CD4-positive, alpha-beta T cell treated with Interleukin-4 for 4 hours (primary cell): Measurements from ENCODE around the gene KREMEN1.

Source experiments
- DNase-seq: peaks from one replicate; pipeline ENCODE4 v3.0.0-alpha.2; 2020

Gene KREMEN1

DNA sequence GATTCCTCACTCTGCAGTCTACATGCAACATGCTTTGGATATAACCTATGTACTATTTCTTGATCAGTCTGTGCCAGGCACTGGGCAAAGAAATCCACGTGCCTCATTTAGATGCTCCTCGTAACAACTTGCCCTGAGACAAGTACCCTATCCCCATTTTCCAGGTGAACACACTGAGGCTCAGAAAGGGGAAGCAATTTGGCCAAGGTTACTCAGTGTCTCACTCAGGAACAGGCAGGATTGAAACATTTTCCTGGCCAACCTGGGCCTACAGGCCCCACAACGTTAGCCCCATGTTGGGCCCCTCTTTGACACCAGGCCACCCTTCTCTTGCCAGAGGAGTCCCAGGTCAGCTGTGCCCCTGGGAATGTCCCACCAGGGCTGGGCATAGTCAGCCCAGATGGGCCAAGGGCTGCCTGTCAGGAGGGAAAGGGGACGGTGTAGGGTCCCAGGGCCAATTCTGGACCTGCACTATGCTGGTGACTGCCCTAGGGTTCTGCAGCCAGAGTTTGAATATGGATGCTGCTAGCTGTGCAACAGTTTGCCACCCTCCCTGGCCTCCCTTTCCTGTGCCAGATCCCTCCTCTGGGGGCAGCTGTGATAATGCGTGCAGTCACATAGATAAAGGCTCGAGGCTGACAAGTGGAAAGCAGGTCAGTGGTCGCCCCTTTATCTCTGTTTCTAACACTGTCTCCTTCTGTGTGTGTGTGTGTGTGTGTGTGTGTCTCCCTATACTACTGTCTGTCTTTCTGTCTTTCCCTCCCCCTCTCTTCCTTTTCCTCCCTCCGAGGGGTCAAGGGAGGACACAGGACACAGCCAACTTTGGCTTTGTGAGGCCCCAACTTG, 122.5 kb downstream of the KREMEN1 start:
- DNase-seq: no peak

DNA sequence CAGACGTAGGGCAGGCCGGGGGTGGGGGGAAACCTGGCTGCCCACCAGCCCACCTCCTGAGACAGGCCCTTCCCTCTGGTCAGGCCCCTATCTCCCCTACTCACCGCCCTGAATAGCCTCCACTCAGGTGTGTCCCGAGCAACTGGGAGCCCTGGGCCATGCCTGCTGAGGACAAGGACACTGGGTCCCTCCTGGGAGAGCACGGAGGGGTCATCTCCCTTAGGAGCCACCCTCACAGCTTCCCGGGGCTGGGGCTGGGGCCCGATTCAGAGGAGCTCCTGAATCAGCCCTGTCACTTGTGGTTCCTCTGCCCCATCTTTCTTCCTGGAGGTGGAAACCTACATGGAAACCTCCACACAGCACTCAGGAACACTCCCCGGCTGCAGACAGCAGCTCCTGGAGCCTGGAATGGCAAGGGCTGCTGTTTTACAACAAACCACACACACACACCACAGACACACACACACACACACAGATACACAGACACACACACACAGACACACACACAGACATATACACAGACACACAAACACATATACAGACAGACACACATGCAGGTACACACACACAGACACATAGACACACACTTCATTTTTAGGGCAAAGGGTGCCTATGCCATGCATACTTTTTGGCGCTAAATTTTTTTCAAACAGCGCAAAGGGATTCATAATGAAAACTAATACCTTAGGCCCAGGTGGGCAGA, 123.3 kb downstream of the KREMEN1 start:
- no peak for DNase-seq

DNA sequence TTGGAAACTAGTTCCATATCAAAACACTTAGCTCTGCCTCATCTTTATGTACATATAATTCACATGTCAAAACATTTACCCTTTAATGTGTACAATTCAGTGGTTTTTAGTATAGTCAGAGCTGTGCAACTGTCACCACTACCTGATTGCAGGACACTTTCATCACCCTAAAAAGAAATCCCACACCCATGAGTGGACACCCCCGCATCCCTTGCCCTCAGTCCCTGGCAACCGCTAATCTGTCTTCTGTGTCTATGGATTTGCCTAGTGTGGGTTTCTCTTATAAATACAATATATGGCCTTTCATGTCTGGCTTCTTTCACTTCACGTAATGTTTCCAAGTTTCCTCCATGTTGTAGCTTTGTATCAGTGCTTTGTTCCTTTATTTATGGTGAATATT, 124.3 kb downstream of the KREMEN1 start:
- DNase-seq: no peak

DNA sequence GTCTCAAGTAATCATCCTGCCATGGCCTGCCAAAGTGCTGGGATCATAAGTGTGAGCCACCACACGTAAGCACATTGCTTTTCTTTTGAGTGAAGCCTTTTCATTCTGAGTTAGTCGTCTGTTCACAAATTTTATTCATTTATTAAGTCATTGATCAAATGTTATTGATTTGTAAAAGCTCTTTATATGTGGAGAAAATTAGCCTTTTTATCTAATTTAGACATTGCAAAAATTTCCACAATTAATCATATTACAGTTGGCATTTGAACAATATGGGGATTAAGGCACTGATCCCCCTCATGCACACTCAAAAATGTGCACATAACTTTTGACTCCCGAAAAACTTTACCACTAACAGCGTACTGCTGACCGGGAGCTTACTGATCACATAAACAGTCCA, 125.4 kb downstream of the KREMEN1 start:
- DNase-seq: no peak

DNA sequence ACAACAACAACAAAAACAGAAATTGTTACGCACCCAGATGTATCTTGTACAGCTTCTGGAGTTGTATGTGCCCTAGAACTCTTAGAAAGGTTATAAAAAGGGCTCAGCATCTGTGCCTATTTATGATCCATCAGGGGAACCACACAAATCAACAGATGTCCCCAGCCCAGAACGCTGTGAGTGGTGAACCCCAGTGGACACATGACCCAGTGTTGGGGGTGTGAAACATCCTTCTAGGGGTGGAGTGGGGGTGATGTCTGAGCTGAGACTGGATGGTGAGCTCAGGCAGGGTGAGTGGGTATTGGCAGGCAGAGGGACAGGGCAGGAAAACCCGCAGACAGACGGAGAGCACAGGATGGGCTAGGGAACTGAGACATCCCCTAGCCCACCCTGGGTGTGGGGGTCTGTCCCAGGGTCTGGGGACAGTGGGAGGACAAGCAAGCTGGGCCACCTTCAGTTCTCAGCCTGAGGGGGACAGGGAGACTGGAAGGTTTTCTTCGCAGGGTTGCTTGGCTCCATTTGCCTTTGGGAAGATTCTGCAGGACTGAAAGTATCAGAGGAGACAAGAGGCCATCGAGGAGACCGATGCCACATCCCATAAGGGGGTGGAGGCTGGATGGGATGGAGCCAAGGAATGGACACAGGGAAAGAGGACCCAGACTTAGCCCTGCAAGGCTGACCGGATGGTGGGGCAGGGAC, 127.0 kb downstream of the KREMEN1 start:
- no peak for DNase-seq

DNA sequence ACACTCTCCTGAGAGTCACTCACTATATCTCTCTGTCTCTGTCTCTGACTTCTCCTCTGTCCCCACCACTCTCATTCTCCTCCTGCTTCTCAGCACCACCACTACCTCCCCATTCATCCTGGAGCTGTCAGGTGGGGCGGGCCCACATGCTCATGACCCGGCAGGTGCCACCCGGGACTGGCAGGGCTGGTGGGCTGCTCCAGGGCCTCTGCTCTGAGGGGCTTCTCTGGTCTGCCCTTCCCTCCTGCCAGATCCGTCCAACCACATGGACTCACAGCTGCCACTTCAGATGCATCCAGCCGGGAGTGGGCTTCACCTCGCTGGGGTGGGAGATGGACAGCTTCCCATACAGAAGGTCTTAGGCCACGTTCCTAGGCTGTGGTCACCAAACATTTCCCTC, 128.1 kb downstream of the KREMEN1 start:
- no peak for DNase-seq

DNA sequence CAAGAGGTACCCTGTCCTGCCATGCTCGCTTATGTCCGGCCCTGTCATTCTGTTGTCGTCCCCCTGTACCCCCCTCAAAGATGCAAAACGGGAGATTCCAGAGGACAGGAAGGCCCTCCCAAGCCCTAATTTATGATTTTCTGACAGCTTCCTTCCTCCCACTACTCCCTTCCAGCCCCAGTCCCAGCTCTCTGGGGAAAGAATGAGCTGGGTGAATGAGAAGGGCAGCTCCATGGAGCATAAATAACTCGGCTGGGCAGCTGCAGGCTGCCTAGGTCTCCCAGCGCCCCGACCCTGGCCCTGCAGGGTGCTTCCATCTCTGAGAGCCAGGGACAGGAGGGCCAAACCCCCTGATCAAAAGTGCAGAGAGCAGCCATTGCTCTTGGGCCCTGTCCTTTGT, 128.9 kb downstream of the KREMEN1 start:
- DNase-seq: no peak

DNA sequence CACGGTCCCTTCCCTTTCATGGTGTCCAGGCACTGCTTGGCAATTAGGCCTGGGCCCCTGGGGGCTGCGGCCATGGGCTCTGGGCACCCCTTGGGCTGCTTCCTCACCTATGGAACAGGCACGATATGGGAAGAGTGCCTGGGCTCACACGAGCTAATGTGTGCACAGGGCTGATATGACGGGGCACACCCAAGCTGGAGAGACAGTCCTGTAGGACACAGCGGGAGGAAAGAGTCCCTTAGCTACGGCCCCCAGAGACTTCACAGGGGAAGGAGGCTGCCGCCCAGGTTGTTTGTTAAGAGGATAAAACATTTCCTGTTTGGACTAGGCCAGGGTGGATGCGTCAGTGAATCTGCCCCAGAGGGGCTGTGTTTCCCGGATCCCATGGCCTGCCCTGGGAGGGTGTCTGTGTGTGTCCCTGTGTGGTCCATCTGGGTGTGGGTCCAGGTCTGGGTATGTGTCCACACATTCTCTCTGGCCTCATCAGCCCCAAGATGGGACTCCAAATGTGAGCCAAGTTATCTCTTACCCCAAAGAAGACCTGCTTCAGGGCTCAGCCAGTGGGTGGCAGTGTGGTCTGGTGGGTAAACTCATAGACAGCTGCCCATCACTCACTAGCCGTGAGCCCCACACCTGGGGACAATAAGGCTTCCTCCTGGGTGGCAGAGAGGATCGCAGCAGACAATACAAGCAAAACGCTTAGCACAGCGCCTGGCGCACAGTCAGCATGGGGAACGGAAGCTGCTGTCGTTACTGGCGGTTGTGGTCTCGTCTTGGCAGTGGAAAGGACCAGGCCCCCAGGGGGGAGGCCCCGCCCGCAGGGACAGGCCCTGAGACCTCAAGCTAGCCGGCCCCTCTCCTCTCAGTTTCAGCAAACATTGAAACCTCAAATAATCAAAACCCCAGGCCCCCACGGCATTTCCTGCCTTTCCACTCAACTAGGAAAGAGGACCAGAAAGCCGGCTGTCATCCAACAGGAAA, 129.7 kb downstream of the KREMEN1 start:
- peak; percentile 35 for DNase-seq

DNA sequence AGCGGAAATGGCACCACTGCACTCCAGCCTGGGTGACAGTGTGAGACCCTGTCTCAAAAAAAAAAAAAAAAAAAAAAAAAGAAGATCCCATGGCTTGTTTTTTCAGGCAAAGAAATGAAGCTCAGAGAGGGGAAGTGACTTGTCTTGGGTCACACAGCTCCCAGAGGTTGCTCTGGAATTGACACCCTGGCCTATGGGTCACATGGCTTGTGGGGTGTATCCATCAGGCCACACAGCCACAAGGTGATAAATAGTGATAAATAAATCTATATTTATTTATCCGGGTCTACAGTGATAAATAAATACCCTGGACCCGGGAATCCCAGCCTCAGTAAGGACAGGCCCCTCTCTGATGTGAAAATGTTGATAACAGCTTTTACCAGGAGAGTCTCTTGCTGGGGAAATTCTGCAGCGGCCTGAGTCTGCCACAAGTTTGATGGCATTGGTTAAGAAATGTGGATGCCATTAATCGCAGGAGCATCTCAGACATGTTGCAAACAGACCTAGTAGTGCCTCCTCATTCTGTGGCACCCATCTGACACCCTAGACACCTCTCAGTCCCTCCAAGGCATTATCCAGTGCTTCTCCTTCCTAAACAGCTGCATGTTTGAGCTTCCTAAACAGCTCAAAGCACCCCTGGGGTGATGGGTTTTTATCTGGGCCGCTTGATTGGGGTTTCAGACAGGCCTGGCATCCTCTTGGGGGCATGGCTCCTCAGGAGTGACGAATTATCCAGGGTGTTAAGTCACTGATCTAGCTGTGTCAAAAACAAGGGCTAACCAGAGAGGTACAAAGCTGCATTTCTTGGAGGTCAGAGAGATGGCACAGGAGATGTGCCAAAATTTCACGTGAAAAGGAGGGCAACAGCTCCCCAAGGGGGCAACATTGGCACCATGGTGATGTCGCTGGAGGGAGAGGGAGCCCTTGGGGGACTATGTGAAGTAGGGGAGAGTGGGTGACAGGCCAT, 130.9 kb downstream of the KREMEN1 start:
- DNase-seq: no peak

DNA sequence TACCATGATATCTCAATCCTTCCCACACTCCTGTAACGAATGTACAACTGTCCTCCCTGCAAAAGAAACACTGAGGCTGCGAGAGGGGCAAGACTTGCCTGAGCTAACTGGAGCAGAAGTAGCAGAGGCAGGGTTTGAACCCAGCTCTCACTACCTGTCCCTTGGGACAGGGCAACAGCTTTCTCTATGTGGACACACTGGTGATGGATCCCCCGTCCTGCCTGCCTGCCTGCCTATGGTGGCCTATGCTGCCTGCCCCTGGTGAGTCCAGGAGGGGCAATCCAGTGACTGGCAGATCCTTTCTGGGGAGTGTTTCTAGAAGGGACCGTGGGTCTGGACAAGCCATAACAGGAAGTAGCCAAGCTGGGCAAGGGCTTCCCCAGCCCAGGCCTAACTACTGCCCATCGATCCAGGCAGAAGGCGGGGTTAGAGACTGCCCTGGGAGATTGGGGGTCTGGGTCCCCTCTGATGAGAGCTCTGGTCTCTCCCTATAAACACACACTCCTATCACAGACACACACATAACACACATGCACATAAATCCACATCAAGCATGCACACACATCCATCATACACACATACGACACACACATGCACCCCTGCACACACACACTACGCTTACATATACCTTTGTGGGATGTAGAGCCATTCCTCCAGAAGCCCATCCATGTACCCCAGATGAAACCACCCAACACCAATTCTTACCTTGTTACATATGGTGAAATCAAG, 131.8 kb downstream of the KREMEN1 start:
- no peak for DNase-seq

DNA sequence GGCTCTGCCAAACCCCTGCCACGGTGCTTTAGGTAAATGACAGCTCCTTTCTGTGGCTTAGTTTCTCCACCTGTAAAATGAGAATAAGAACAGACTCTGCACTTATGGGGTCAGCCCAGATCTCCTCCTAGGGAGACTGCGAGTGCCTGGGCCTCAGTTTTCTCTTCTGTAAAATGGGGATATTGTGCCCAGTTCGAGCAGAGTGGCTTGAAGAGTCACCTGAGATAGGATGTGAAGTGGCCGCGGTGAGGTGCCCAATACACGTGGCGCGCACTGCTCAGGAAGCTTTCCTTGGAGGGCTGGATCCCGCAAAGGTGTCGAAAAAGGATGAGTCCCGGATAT, 132.4 kb downstream of the KREMEN1 start:
- DNase-seq: no peak

DNA sequence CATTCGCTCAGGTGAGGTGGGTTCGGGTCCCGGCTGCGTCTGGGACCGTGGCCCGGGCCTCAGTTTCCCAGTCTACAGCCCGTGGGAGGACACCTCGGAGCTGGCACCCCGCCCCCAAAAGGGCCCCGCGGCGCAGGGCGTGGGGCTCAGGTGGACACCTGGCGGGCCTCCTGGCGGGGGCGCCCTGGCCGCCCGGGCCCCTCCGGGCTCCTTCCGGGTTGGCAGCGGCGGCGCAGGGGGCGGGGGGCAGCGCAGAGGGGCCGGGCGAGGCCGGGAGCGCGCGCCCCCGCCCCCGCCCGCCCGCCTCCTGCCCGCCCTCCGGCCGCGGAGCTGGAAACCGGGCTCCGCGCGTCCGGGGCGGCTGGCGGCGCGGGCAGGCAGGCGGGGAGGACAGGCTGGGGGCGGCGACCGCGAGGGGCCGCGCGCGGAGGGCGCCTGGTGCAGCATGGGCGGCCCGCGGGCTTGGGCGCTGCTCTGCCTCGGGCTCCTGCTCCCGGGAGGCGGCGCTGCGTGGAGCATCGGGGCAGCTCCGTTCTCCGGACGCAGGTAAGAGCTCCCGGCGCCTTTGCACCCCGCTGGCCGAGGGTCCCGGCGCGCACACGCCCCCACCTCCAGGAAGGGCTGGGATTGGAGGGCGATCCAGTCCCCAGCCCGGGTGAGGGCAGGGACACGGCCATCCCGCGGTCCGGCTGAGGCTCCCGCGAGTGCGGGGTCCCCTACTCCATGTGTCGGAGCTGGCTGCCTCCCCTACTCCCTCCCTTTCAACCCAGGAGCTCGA, 132.9 kb downstream of the KREMEN1 start, which contains the start of gene EMID1:
TSS of gene EMID1 (plus strand) at position 303 of the 778 bp plus-strand sequence. CDS start at position 446, 143 bp downstream.
- no peak for DNase-seq

DNA sequence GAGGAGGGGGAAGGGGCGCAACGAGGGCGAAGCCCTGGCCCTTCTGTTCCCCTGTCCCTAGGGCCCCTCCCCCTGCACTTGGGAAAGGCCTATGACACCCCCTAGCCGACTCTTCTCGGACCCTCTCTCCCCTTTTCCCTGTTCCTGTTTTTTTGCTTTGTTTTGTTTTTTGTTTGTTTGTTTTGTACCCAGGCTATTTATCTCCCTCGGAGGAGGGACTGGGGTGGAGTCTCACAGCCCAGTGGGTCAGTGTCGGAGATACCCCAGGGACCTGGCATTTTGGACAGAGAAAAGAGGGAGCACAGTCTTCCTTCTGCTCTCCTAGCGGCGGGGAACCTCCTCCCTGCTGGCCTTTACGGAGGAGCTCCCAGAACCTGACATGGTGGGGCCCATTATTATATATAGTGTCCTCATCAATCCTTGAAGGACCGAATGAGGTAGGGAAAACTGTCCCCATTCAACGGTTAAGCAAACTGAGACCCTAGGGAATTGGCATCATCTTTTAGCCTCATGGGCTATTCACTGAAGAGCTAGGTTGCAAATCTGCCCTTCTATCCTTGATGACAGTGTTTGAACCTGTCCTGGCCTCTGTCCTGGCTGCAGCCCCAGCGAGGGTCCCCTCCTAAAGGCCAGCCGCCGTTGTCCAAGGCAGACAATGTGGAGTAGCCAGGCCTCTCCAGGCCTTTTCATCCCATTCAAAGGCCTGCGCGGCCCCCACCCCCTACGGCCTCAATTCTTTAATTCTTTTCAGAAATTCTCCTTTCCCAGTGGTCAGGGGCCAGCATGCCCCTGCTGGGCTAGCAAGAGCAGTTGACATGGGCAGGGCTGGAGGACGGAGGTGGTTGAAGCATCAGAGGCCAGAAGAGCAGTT, 133.8 kb downstream of the KREMEN1 start:
- DNase-seq: no peak

DNA sequence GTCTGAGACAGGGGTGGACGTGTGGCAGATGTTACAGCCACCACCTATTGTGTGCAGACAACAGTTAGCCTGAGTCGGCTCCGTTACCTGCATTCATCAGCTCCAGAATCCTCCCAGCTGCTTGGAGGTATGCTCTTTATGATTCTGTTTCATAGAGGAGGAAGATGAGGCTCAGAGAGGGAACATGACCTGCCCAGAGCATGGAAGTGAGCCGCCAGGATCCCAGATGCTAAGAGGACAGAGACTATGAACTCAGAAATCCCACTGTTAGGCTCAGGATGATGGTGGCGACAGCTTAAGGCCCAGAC, 134.4 kb downstream of the KREMEN1 start:
- no peak for DNase-seq

DNA sequence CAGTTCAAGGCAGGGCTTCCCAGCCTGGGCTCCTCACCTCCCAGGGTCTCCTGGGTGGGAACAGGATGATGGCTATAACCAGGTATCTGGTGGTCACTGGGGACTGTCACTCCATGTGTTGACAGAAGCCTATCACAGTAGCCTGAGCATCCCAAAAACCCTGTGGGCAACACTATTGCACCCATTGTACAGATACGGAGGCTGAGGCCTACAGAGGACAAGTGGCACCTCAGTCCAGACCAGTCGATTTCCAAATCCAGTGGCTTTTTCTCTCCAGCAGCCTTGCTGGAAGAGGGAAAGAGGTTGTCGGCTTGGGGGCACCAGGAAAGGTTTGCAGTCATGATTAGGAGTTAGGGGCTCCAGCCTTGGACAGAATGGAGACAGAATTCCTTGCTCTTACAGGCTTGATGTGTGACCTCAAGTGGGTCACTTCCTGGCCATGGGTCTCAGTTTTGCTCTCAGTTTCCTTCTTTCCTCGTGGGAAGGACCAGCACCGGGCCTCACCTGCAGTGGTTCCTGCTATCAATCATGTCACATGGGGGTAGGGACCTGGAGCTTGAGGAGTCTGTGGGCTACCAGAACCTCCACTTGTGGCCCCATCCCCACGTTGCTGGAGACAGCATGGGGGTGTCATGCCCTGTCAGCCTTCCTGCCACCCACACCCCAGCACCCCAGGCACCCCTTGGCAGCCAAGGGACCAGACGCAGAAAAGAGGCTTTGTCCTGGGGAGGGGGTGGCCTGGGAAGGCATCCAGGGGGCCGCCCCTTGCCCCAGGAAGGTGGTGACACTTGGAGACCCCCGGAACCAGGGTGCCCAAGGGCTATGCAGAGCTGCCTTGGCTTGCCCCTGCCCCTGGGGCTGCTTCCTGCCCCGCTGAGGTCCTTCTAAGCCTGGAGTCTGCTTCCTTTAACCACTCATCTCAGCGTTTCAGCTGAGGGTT, 135.0 kb downstream of the KREMEN1 start:
- no peak for DNase-seq

DNA sequence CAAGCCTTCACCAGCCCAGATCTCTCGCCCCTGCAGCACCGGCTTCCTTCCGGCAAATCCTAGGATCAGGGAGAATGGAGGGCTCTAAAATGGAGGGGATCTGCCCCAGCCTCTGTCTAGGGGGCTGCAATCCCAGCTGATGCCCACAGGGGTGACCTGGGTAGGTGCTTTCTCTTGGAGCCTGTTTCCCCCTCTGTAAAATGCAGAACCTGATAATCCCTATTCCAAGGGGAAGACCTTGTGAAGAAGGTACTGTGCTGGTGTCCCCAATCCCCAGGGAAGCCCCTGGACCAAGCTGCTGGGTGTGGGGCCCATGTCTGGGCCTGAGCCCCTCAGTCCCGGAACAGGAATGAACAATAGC, 135.6 kb downstream of the KREMEN1 start:
- DNase-seq: no peak

DNA sequence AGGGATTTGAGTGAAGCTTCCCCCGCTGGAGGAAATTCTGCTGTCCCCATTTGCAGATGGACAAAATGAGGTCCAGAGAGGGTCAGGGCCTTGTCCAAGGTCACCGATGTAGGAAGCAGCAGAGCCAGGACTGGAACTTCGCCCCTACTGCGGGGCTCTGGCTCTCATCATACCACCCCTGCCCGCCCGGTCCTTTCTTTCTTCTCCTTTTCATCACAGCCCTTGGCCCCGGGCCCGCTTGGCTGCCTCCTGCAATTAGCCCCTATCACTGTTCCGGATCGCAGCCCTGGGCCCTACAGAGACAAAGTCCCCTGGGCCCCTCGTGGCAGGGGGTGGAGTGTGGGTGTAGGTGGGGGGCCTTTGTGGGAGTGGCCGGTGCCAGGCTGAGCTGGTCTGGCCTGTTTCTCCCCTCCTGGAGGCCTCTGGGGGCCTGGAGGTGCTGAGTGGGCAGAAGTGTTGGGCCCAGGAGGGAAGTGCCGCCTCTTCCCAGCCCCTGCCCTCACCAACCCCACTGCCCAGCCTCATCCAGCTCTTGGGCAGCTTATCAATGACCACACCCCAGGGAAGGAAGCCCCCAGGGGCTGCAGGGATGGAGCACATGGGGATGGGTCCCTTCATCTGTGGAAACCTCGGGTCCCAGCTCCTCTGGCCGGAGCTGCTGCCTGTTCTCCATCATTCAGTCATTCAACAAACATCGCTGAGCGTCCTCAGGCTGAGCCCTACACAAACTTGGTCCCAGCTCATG, 136.2 kb downstream of the KREMEN1 start:
- DNase-seq: no peak
